SH-SY5Y (cell line): ENCODE data around the gene EXOG.

ENCODE experiments used
- GATA2 ChIP-seq: IDR thresholded peaks from 2 replicates; pipeline ENCODE4 v1.6.1; 2011; ENCODE audit warnings: mild to moderate bottlenecking, low read depth, low read length
- GATA3 ChIP-seq: IDR thresholded peaks from 2 replicates; pipeline ENCODE4 v1.6.1; 2011; ENCODE audit warnings: low read depth, mild to moderate bottlenecking, low read length, moderate library complexity

GRCh38 chr3:38500688-38501417, 4.7 kb downstream of the EXOG start:
- TF ChIP-seq GATA2 (no peak), GATA3 (no peak)
